Hippocampal formation (tissue), 2 donors: ENCODE data around the gene PRODH2.
"Not testable (repeated sequence)": the region's sequence is repeated elsewhere in the genome, so short reads cannot be mapped to it uniquely, and the experiment has no call there.

Source experiments
- DNase-seq, 2 donors: peaks; one replicate each; lab custom pipeline; 2025; lab: John Stamatoyannopoulos, UW

PRODH2 gene

DNA sequence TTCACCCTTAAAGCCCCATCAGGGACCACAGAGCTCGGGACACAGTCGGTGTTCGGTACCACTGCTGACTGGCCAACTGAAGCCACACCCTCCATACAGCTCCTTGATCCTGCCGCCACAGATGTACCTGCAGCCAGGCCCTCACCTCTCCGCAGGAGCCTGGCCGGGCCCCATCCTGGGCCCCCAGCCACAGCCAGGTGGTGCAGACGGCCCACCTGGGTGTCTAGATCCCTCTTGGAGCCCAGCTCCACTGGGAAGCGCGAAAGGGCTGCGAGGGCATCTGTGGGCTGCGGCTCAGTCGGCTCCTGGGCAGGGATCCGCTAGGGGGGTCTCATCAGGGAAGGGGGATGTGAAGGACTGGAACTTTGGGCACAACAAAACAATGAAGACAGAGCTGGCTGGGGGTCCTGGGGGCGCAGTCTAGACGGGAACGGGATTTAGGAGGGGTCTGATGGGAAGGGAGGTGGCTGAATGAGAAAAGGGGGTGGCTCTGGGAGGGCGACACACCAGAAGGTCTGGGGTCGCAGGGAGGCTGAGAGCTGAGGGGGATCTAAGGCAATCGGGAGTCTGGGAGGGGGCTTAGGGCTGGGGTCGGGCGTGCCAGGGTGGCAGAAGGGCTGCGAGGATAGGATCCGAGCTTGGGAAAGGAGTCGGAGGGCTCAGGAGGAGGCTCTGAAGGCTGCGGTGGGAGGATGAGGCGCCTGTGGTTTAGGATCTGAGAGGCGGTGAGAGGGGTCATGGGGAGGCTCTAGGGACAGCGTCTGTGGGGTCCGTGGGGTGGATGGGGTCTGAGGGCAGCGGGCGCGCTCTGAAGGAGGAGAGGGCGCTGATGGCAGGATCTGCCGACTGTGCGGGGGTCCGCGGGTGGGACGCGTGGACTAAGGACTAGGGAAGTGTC lies 15.8 kb downstream of the PRODH2 start:
- DNase-seq = no peak

DNA sequence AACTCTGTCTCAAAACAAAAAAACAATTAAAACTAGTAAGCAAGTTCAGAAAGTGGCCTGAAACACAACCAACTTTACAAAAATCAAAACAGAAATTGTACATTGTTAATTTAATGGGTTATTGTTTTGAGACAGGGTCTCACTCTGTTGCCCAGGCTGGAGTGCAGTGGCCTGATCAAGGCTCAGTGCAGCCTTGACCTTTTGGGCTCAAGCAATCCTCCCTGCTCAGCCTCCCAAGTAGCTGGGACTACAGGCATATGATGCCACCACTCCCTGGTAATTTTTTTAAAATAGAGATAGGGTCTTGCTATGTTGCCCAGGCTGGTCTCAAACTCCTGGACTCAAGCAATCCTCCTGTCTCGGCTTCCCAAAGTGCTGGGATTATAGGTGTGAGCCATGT lies 17.1 kb downstream of the PRODH2 start:
- DNase-seq = not testable (repeated sequence)

DNA sequence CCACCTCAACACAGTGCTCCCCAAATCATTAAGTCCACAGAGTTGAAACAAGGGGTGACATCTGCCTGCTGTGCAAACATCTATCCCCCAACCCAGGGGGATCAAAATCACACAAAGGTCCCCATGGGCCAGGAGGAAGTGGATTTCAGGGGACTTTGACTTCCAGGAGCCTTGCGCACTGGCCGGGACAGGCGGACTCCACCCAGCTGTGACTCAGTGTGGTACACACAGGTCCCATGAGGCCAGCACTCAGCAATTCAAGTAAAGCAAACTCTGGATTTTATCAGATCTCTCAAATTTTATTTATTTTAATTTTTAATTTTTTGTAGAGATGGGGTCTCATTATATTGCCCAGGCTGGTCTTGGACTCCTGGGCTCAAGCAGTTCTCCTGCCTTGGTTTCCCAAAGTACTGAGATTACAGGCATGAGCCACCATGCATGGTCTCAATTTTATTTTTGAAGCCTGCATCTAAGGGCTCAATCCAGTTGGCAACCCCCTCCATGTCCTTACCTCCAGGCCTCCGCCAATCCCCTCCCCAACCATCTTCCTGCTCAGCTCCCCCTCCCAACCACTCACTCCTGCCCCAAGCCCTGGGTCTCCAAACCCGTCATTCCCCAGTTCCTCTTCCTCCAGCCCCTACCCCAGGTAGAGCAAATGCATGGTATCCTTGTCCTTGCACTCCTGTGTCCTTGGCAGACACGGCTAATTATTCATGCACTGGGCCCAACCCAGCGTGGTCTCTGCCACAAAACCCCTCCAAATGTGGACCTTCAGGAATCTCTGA lies 19.1 kb downstream of the PRODH2 start:
- DNase-seq = no peak

DNA sequence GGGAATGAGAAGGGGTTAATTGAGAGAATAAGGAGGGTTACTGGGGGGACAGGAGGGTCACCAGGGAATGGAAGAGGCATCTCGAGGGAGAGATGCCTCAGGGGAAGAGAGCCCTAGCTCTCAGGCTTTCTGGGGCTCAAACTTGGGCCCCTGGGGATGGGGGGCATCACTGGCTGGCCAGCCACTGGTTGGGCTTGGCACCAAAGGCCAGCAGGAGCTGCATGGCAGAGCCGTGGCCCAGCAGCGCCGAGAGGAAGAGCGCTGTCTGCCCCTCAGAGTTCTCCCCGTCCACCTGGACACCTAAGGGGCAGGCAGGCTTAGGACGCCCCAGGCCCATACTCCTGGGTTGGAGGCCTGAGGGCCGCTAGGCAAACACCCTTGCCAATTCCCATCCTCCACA lies 19.8 kb downstream of the PRODH2 start:
- no peak for DNase-seq

DNA sequence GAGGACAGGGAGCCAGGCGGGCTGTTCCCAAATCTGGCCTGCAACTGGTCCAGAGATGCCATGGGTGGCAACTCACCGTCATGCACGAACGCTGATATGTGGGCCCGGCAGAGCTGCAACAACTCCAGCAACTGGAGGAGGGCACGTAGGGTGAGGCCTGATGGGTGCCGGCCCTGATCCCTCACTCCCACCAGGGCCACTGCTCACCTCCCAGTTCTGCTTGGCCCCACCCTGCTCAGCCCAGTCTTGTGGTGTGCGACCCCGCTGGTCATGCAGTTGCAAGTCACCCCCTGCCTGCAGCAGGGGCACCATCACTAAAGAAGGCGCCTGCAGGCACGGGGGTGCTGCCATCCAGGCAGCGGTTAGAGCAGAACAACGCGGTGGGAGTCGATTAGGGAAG lies 20.3 kb downstream of the PRODH2 start:
- no peak for DNase-seq

DNA sequence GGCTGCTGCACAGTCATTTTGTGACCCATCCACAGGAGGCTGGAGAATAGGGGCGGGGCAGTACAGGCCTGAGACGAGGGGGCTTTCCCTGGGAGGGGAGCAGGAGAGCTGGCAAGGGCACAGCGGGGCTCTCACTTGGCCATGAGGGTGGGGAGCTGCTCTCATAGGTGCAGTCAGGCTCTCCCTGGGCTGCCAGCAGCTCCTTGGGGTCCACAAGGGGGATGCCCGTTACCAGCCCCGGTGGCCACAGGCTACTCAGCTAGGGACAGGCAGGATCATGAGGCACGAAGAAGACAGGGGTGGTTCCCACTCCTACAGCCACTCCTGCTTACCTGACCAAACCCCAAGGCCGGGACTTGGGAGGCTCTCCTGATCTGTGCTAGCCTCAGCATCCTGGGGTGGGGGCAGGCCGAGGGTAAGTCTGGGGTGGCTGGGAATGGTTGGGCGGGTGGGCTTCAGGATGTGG lies 20.8 kb downstream of the PRODH2 start:
- no peak for DNase-seq

DNA sequence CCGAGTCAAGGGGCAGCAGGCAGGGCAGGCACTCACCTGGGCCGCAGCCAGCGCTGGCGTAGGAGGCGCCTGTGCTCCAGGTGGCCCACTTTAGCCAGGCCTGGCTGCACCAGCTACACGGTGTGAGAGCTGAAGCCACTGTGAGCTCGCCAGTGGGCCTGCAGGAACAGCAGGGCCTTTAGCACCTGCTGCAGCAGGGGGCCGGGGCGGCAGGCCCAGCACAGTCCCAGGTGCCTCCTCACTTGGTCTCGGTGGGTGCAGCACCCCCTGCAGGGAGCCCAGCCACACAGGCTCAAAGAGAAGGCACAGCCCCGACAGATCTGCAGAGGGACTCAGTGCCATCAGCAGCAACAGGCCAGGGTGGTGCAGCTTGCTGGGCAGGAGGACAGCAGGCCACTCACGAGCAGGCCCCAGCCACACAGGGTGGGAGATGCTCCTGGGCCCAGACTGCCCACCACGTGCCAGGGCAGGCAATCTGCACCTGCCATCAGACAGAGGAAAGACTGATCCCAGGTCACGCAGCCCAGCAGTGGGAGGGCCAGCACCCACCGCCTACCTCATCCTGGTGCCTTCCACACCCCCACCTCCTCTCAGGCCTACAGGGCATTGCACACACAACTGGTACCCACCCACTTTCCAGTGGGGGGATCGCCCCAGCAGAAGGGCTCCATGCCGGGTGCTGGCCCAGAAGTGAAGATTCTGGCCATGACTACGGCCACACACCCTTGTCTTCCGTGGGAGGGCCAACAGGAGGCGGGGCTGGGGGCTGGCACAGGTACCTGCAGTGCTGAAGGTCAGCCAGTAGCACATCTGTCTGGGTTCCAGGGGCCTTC lies 21.4 kb downstream of the PRODH2 start:
- no peak for DNase-seq

DNA sequence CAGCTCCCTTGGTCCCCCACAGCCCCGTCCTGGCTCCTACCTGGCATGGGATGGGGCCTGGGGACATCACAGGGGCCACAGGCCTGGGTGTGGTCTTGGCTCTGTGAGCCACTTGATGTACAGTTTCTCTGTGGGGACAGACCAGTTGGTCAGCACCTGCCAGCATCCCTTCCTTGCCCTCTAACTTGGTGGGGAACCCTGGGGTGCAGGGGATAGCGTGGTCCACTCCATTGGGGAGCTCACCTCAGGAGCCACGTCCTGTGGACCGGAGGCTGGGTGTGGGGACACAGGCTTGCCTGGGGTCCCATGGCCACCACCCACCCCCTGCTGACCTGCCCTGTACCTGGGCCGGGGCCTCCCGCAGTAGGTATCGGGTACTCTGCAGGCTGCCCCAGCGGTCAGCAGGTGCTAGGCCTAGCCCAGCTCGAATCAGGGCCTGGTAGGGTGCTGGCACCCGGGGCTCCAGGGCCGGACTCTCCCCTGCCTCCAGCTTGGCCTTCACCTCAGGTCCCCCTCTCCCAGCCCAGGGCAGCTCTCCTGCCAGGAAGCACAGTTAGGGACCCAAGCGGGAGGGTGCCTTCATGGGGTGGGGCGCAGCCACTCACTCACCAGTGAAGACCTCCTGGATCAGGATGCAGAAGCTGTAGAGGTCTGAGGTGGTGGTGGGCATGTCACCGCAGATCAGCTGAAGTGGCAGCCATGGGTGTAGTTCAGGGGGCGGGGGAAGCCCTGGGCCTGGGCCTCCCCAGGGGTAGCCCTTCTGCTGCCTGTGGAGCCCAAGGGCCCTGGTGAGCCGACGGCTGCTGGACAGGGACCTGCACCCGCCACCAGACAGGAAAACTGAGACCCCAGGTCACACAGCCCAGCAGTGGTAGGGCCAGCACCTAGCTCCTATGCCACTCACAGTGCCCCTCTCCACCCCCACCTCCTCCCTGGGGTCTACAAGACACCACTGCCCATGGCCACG lies 22.4 kb downstream of the PRODH2 start:
- DNase-seq = no peak

DNA sequence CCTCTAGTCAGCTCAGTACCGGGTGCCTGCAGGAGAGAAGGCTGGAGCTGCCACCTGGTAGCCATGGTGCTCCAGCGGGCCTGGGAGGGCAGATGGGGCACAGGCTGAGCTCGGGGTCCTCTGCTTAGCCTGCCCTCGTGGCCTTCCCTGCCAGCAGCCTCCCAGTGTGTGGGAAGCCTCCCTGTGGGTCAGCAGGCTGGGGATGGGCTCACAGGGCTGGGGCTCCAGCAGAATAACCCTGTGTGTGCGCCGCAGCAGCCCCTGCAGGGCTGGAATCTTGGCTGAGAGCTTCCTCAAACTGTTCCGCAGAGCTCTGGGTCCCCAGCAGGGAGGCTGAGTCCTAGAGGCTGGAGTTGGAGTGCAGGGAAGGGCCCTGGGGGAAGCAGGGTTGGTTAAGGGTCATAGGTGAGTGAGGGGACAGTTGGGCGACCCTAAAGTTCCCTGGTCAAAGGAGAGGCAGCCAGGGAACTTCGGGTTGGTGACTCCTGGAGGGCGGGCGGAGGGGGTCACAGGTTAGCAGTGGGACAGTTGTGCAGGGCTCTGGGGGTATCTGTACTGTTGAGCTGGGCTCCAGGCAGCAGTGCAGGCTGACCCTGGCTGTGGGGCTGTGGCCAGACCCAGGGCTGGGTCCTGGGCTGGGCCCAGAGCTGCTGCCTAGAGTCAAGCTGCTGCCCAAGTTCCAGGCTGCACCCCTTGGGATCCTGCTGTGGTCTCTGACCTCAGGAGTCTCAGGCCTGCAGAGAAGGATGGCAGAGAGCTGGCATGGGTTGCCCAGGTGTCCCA lies 23.3 kb downstream of the PRODH2 start:
- no peak for DNase-seq

DNA sequence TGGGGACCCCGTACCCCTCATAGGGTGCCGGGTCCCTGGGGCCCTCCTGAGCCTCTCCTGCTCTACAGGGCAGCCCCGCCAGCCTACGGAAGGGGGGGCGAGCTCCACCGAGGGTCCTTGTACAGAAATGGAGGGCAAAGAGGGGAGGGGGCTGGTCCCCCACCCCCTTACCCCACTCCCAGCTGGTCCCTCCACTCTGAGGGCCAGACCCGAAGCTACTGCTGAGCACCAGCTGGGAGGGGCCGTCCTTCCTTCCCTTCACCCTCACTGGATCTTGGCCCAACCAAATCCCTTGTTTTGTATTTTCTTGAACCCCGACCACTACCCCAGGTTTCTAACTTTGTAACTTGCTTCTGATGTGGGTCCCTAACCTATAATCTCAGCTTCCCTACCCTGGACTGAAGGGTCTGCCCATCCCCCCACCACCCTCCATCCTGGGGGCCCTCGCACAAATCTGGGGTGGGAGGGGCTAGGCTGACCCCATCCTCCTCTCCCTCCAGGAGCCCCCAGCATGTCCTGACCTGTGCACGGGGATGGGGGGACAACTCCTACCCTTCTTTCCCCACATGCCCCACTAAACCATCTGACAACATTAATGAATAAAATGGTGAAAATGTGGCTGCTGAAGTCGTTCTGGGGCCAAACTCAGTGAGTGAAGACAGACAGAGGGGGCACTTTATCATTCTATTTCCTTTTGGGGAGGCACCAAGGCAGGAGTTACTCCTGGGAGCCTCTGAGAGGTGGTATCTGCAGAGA lies 24.3 kb downstream of the PRODH2 start:
- DNase-seq = no peak

DNA sequence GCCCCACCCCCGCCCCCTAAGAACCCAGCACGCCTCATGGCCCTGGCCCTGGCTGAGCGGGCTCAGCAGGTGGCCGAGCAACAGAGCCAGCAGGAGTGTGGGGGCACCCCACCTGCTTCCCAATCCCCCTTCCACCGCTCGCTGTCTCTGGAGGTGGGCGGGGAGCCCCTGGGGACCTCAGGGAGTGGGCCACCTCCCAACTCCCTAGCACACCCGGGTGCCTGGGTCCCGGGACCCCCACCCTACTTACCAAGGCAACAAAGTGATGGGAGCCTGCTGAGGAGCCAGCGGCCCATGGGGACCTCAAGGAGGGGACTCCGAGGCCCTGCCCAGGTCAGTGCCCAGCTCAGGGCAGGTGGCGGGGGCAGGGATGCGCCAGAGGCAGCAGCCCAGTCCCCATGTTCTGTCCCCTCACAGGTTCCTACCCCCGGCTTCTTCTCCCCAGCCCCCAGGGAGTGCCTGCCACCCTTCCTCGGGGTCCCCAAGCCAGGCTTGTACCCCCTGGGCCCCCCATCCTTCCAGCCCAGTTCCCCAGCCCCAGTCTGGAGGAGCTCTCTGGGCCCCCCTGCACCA lies 25.3 kb downstream of the PRODH2 start:
- no peak for DNase-seq

DNA sequence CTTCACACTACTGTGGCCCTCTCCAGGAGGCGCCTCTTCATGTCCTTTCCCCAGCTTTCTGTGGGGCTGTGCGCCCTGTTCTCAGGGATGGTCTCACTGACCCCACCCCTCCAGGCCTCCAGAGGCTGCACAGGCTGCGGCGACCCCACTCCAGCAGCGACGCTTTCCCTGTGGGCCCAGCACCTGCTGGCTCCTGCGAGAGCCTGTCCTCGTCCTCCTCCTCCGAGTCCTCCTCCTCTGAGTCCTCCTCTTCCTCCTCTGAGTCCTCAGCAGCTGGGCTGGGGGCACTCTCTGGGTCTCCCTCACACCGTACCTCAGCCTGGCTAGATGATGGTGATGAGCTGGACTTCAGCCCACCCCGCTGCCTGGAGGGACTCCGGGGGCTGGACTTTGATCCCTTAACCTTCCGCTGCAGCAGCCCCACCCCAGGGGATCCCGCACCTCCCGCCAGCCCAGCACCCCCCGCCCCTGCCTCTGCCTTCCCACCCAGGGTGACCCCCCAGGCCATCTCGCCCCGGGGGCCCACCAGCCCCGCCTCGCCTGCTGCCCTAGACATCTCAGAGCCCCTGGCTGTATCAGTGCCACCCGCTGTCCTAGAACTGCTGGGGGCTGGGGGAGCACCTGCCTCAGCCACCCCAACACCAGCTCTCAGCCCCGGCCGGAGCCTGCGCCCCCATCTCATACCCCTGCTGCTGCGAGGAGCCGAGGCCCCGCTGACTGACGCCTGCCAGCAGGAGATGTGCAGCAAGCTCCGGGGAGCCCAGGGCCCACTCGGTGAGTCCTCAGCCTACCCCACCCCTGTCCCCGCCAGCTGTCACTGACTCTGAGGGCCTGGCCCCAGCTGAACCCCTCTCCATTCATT lies 26.1 kb downstream of the PRODH2 start:
- no peak for DNase-seq

DNA sequence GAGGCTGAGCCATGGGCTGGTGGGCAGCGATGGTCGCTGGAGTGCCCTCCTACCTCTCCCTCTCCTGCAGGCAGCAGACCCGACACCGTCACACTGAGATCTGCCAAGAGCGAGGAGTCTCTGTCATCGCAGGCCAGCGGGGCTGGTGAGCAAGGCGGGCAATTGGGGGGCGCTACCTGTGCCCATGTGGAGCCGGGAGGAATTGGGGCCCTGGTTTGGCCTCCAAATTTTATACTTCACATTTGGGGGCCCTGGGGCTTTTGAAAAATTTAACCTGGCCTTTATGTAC lies 27.4 kb downstream of the PRODH2 start:
- no peak for DNase-seq

DNA sequence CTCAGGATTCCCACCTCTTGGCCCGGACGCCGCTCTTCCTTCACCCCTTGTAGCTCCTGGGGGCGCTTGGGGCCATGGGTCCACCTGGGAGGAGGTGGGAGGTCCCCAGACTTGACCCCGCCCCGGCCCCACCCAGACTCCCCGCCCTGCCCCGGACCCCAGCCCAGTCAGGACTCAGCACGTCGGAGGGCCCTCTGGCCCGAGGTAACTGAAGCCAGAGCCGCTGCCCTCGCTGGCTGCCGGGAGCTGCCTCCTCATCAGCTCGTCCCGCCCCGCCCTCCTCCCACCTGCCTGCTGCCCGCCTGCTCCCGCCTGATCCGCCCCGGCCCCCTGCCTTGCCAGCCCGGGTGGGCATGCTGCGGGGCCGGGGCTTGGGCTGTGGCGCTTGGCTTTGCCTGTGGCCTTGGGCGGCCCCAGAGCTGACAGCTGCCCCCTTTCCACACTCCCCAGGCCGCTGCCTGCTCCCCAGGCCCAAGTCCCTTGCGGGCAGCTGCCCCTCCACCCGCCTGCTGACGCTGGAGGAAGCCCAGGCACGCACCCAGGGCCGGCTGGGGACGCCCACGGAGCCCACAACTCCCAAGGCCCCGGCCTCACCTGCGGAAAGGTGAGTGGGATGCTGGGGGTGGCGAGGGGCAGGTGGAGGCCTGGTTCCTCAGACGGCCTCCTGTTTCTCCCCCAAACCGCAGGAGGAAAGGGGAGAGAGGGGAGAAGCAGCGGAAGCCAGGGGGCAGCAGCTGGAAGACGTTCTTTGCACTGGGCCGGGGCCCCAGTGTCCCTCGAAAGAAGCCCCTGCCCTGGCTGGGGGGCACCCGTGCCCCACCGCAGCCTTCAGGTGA lies 27.9 kb downstream of the PRODH2 start:
- DNase-seq = no peak

DNA sequence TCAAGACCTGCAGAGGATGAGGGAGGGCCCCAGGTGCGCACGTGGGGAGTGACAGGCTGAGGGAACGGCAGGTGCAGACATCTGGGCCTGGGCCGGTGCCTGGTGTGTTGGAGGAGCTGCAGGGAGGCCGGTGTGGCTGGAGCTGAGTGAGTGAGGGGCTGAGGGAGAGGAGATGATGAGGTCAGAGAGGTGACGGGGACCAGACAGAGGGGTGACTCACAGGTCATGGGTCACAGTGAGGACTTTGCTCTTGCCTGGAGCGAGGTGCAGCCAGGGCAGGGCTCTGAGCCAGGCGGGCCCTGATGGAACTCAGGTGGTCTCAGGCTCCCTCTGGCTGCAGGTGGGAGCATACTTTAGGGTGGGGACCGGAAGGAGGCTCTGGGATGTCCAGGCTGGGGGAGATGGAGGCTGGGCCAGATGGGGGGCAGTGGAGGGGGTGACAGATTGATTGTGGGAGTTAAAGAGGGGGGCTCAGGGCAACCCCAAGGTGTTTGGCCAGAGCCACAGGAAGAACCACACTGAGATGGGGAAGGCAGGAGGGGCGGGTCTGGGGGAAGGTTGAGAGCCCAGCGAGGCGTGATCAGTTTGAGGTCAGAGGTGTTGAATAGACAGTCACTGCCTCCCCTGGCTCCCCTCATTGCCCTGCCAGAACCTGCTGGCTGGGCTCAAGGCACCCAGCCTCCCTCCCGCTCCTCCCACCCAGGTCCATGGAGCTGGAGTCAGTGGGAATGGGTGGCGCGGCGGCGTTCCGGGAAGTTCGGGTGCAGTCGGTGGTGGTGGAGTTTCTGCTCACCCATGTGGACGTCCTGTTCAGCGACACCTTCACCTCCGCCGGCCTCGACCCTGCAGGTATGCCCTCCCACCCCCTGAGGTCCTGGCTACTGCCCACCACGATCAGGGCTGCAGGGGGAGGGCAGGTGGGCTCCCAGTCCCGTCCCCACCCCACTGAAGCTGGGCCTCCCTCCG lies 28.9 kb downstream of the PRODH2 start:
- DNase-seq = no peak

DNA sequence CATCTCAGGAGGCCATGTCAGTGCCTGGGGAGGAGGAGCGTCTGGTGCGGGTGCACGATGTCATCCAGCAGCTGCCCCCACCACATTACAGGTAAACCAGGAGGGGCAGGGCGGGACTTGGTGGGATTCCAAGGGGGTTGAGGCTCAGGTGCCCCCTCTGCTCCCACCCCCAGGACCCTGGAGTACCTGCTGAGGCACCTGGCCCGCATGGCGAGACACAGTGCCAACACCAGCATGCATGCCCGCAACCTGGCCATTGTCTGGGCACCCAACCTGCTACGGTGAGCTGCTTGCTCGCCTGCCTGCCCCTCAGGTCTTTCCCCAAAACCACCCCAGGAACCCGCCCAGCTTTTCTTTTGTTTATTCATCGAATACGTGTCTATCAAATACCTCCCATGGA lies 30.1 kb downstream of the PRODH2 start:
- DNase-seq = no peak
